Measurements from ENCODE around the gene FOXP1. TPM values are rescaled to one million over a fixed set of nuclear protein-coding genes. Genes with fewer than 3 reads are reported as not detected.

FOXP1 gene
- total and polyA plus RNA-seq, 2 of the 8 experiments (the other 6 are each of a cell fraction or from before 2014, with no cell fraction given): 13.9 to 25.4 TPM

GRCh38 chr3:71317140-71317539, 266.4 kb downstream of the FOXP1 start:
- TF ChIP-seq ZNF274 (IDR thresholded peaks at IDR 0.05; ENCODE audit: borderline replicate concordance, extremely low read depth, low read length): no peak
- Histone ChIP-seq H2BK5ac (ENCODE audit: low read depth, low read length) (no peak overlapping the region), H3K4me1 (replicated peaks in 1 of 4; ENCODE audit: control insufficient read depth in 3 of 4, insufficient read depth in 4 of 4, low read length in 3 of 4) (no peaks in the 10 kb centered on the region; a peak in 1 of 7 replicates), H4K8ac (ENCODE audit: extremely low read depth, insufficient read depth, low read length) (no peak overlapping the region), H3K9me3 (ENCODE audit: insufficient read depth in 2 of 2, low read depth in 1 of 2, low read length in 1 of 2) (no peaks in the 10 kb centered on the region), H3K4me2 (ENCODE audit: insufficient read depth in 1 of 2, low read depth in 2 of 2, low read length in 2 of 2) (no peak overlapping the region), H3K18ac (ENCODE audit: extremely low read depth, low read length) (no peak overlapping the region), H3K23ac (ENCODE audit: insufficient read length) (no peak overlapping the region), H2AFZ (ENCODE audit: low read length) (no peak overlapping the region), H3K27me3 (replicated peaks in 1 of 4; ENCODE audit: control insufficient read depth in 3 of 4, extremely low read depth in 1 of 4, insufficient read depth in 3 of 4, low read length in 3 of 4) (no peaks in the 10 kb centered on the region; a peak in 1 of 7 replicates), H3K14ac (ENCODE audit: insufficient read length) (no peak overlapping the region), H4K91ac (replicated peaks; ENCODE audit: insufficient read length, low read length) (no peak overlapping the region), H3K4ac (replicated peaks; ENCODE audit: insufficient read length, low read depth, low read length) (no peak overlapping the region), H2AK5ac (ENCODE audit: low read depth, low read length) (no peak overlapping the region), H4K20me1 (replicated peaks in 1 of 2; ENCODE audit: control insufficient read depth in 1 of 2, insufficient read depth in 2 of 2, low read length in 2 of 2) (no peaks in the 10 kb centered on the region), H3K56ac (replicated peaks; ENCODE audit: insufficient read length, low read depth, low read length) (no peak overlapping the region), H2BK12ac (ENCODE audit: low read depth, low read length) (no peak overlapping the region), H4K5ac (ENCODE audit: insufficient read length, low read depth, low read length) (no peak overlapping the region), H3K36me3 (ENCODE audit: control insufficient read depth in 2 of 4, insufficient read depth in 4 of 4, low read length in 3 of 4) (no peaks in the 10 kb centered on the region), H3K27ac (ENCODE audit: low read depth, low read length) (no peak overlapping the region), H2BK120ac (replicated peaks; ENCODE audit: low read depth, low read length) (no peak overlapping the region), H3K4me3 (ENCODE audit: extremely low read depth in 1 of 4, insufficient read depth in 2 of 4, low read depth in 3 of 4, low read length in 4 of 4) (no peak overlapping the region), H2BK15ac (ENCODE audit: low read length) (no peak overlapping the region), H2BK20ac (ENCODE audit: low read length) (no peak overlapping the region), H3K23me2 (ENCODE audit: low read depth, low read length) (no peaks in the 10 kb centered on the region), H3K79me2 (ENCODE audit: control insufficient read depth in 1 of 2, insufficient read depth in 2 of 2, low read length in 2 of 2) (no peaks in the 10 kb centered on the region), H3K9ac (replicated peaks in 1 of 4; ENCODE audit: extremely low read depth in 1 of 4, low read depth in 3 of 4, low read length in 3 of 4) (no peak overlapping the region), H3K79me1 (ENCODE audit: low read depth, low read length) (no peaks in the 10 kb centered on the region)
- CTCF ChIA-PET (ENCODE audit: partially characterized antibody): interaction anchor here (0.6 kb wide), 2 partner anchors 44 to 195 kb away, joined by 3 read pairs; no protein-coding TSS in a partner anchor
- POLR2A ChIA-PET (ENCODE audit: partially characterized antibody): no interaction called here
- DNase-seq (ENCODE audit: low read depth in 1 of 2, low spot score in 2 of 2) (no peak), FAIRE-seq (no peak)
- WGBS, 2 experiments (ENCODE audit: extremely low coverage in 1 of 2, insufficient coverage in 1 of 2, insufficient read length in 1 of 2, insufficient replicate concordance in 2 of 2, low coverage in 1 of 2, low lambda C conversion rate in 2 of 2, missing lambda C conversion rate in 1 of 2): 98% methylated on average over 6 of the region's 6 CpGs; no CpG with 5 or more reads in 1 of the 2 experiments

Measured in H1 (cell line).